Retinal pigment epithelial cell (primary cell): Measurements from ENCODE around the gene RPRD1A.
A peak's percentile ranks its signal among the peaks of the same experiment; 100 is the strongest.

Experiments used
- DNase-seq: peaks from one replicate; pipeline ENCODE4 v3.0.0-alpha.2; 2010; ENCODE audit warnings: low read depth
- H3K4me3 ChIP-seq: 2 replicates; pipeline ENCODE4 v1.5.1; 2011; ENCODE audit warnings: mild to moderate bottlenecking, low read length, control low read depth, moderate library complexity
- TF ChIP-seq, protein P1 (sequence below): conservative IDR thresholded peaks from 2 replicates; pipeline ENCODE4 v1.5.1; 2011; ENCODE audit warnings: low read depth, low read length, control low read depth, inconsistent platforms

The RPRD1A gene

DNA sequence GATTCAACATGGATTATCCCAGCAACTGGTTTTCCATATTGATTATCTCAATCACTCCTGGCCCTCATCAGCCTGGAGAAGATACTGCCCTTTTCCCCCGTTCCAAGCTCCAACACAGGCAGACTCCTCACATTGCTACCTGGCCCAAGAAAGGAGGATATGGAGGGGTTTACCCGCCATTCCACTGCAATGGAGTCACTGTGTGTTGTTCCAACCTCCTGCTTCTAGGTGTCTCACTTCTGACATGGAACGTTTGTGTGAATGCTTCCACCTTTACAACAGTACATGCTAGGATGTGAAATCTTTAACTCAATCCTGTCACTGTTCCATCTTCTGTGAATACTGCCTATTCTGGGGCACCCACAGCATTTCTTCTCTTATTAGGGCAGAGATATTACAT lies 58.1 kb downstream of the RPRD1A start:
- H3K4me3 ChIP-seq = no peak overlapping the region
- no peak for DNase-seq

DNA sequence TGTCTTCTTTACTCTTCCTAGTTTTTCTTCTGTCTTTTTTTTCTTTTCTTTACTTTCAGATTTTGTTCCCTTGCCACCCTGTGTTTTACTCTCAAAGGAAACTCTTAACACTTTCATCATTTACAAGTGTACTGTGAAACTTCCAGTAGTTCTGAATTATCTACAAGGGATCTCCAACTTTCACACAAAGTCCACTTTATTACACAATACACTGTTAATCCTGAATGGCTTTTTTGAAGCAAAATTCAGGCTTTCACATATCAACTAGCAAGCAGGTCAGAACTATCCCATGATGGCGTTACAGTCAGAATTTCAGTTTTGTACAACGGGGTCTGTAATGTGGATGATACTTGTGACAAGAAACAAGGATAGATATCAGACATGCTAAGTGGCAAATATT lies 60.4 kb downstream of the RPRD1A start:
- H3K4me3 ChIP-seq = no peak overlapping the region
- DNase-seq = no peak
- TF ChIP-seq, protein P1, sequence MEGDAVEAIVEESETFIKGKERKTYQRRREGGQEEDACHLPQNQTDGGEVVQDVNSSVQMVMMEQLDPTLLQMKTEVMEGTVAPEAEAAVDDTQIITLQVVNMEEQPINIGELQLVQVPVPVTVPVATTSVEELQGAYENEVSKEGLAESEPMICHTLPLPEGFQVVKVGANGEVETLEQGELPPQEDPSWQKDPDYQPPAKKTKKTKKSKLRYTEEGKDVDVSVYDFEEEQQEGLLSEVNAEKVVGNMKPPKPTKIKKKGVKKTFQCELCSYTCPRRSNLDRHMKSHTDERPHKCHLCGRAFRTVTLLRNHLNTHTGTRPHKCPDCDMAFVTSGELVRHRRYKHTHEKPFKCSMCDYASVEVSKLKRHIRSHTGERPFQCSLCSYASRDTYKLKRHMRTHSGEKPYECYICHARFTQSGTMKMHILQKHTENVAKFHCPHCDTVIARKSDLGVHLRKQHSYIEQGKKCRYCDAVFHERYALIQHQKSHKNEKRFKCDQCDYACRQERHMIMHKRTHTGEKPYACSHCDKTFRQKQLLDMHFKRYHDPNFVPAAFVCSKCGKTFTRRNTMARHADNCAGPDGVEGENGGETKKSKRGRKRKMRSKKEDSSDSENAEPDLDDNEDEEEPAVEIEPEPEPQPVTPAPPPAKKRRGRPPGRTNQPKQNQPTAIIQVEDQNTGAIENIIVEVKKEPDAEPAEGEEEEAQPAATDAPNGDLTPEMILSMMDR = no peak

More for the DNA sequence above, 58.1 kb downstream of the RPRD1A start:
- TF ChIP-seq, protein P1 = no peak

DNA sequence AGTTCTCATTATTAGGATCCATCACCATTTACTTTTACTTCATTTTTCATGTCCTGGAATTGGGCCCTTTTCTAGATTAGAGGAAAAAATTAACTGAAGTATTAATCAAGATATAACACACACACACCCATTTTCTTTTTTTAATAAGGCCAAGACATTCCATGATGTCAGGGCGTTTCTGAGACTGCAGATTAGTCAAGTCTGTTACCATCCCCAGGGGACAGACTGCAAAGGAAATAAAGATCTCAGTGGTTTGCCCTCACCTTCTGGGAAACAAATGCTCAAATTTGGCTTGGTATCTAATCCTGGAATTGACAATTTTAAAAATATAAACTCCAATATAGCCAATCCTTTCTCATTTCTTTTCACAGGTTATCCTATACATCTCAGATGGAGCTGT lies 67.4 kb downstream of the RPRD1A start:
- no peak overlapping the region for H3K4me3 ChIP-seq
- TF ChIP-seq, protein P1 = no peak
- no peak for DNase-seq

DNA sequence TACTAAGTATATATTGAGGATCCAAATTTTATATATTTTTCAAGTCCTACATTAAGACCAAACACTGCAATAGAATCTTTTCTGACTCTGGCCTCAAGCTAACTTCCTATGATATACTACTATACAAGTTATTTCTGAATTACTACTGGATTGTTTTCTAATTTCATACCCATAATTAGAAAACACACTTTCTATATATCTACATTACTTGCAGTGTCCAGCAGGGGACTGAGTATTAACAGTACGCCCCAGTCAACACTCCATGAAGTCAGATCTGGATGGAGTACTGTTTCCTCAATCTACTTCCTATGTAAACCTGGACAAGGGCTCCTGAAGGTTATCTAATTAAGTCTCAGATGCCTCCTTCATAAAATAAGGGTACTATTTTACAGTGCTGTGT lies 68.4 kb downstream of the RPRD1A start:
- DNase-seq = no peak
- TF ChIP-seq, protein P1 = peak; percentile 55
- no peak overlapping the region for H3K4me3 ChIP-seq

DNA sequence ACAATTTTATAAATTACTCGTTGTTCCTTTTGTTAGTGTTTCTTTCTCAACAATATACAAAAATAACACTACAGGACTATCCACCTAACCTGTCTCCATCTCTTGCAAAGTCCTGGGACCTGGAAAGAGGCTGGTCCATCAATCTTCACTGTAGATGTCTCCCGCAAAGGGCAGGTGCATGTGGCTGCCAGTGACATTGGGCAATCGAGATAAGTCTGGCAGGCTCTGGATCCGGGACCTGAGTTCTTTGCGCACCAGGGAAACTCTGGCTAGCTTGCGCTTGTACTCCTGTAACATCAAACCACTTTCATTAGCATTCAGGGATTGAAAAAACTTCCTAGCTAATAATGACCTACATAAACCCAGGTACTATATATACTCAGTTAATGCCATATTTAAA lies 74.3 kb downstream of the RPRD1A start:
- DNase-seq = no peak
- TF ChIP-seq, protein P1 = no peak
- no peak overlapping the region for H3K4me3 ChIP-seq

DNA sequence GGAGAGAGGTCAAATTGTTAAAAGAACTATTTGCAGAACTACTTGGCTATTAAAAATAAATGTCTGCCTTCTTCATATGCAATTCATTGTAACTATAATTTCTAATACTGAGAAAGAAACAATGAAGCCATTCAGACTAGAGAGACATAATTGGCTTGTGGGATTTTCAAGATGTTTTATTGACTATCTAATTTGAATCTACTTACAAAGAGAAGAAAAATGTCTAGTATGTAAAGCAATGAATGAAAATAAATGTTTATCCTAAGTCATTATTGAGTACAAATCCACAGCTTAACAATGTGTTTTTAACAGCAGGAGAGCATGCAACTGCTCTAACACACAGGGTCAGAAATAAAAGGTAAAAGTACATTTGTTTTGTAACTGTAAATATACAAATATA lies 75.7 kb downstream of the RPRD1A start:
- TF ChIP-seq, protein P1 = no peak
- H3K4me3 ChIP-seq = no peak overlapping the region
- no peak for DNase-seq

DNA sequence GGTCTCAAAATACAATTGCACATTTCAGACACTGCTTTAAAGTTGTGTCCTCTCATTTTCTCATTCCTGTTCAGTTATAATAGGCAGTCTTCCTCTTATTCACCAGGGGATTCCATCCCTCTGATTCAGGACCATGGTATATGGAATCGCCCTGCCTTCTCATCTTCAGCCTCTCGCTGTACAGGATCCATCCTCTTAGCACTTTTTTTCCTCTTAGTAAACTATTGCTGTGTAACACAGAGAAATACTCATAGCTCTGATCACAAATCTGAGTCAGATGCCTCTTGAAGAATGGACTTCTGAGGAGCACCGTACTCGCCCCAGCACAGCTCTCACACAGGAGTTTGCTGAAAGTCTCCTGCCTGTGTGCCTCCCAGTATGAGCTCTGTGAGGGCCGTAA lies 83.5 kb downstream of the RPRD1A start:
- DNase-seq = no peak
- H3K4me3 ChIP-seq = no peak overlapping the region
- TF ChIP-seq, protein P1 = no peak
